ENCODE results near the gene HAPSTR1. TPM values are rescaled to one million over a fixed set of nuclear protein-coding genes. Genes with fewer than 3 reads are reported as not detected.
A peak's percentile ranks its signal among the peaks of the same experiment; 100 is the strongest.
"Not testable (repeated sequence)": the region's sequence is repeated elsewhere in the genome, so short reads cannot be mapped to it uniquely, and the experiment has no call there.

The HAPSTR1 gene
- polyA plus RNA-seq, 3 donors, result 40.0 to 47.5 (median 47.2) TPM

DNA sequence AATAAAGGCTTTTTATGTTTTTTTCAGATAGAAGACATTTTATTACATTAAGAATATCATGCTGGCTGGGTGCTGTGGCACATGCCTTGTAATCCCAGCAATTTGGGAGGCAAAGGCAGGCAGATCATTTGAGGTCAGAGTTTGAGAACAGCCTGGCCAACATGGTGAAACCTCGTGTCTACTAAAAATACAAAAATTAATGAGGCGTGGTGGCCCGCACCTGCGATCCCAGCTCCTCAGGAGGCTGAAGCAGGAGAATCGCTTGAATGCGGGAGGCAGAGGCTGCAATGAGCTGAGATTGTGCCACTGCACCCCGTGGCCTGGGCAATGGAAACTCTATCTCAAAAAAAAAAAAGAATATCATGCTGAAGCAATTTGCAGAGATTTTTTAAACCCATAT lies 29.1 kb upstream of the HAPSTR1 start:
- DNase-seq, result no peak

DNA sequence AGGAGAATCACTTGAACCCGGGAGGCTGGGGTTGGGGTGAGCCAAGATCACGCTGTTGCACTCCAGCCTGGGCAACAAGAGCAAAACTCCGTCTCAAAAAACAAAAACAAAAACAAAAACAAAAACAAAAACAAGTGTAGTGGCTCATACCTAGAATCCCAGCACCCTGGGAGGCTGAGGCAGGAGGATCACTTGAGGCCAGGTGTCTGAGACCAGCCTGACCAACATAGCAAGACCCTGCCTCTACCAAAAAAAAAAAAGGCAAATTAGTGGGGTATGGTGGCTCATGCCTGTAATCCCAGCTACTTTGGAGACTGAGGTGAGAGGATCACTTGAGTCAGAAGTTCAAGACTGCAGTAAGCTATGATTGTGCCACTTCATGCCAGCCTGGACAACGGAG lies 26.4 kb upstream of the HAPSTR1 start:
- no peak for DNase-seq

DNA sequence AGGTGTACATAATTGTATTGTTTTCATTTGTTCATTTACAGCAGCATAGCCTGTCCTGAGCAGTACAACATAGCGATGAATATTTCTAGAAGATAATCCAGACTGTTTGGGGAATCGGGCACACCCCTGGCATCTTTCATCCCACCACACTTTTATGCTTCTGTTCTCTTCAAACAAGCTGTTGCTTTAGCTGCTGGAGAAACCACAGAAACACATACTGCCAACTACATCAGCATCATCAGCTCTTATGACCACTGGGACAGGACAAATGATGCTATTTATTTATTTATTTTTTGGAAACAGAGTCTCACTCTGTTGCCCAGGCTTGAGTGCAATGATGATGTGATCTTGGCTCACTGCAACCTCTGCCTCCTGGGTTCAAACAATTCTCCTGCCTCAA lies 22.6 kb upstream of the HAPSTR1 start:
- no peak for DNase-seq

DNA sequence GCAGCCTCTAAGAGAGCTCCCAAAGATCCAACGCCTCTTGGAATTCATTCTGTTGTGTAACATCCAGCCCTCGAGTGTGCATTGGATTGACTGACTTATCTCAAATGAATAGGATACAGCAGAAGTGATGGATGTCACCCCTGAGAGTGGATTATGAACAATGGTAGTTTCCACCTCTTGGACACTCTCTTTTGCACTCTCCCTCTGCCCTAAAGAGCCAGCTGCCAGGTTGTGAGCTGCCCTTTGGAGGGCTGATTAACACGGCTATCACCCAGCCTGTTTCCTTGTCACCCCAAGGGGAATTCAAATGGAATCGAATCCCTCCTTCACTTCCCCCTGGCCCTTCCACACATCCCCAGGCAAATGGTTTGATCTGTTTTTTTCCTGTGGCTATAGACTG lies 21.2 kb upstream of the HAPSTR1 start:
- DNase-seq, result no peak

DNA sequence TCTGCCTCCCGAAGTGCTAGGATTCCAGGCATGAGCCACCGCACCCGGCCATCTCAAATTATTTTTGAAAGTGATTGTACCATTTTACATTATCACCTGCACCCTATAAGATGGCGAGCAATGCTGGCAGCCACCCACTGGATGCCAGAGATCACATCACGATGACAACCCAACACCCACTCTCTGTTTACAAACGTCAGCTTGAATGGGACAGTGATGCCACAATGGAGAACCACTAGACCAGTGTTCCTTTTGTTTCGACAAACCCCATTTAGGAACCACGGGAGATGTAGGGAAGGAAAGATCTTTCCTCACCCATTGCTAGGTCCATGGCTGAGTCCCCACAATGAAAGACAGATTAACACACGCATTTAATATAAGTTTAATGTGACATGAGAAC lies 20.1 kb upstream of the HAPSTR1 start:
- DNase-seq, result no peak

DNA sequence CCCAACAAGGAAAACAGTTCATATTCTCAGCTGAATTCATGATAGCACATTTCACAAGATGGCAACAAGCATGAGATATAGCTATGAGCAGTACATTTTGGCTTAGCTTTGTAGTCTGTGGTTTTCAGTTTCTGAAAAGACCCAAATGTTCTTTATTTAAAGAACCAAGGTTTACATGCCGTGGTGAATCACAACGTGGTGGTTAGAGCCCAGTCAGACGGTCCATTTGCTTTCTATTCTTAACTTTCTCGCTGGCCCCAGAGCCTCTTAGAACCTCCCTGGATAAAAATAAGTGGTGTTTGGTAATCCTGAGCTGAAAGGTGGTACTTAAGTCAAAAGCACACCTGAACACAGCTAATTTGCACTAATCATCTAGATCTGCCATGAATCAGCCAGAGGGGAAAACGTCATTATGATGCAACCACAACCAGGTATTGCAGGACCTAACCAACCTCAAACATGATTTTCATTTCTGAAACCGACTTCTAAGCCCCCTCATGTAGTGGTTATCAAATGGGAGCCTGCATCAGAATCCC lies 18.6 kb upstream of the HAPSTR1 start:
- no peak for DNase-seq

DNA sequence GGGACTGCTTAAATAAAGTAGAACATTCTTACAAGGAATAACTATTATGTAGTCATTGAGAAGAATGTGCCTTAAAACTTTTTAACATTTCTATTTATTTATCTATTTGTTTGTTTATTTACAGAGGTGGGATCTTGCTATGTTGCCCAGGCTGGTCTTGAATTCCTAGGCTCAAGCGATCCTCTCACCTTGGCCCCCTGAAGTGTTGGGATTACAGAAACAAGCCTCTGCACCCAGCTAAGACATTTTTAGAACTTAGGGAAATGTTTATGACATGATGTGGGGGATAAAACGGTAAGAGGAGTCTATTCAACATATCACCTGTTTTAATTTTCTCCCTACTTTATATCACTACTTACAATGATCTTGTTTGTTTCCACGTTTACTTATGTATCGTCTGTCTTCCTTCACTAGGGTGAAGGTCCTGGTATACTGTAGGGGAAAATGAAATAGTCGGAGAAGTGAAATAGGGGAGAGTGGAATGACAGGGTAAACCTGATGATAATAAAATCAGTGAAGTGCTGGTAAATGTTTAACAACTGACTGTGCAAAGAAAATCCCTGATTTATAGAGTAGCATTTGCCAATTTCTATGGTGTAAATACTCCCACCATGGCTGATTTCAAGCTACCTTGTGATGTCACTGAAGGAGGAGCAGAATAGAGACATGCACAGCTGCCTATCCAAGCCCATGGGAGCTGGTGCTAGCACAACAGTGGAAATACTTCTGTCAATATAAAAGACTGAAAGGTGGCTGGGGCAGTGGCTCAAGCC lies 16.0 kb upstream of the HAPSTR1 start:
- DNase-seq, result no peak

DNA sequence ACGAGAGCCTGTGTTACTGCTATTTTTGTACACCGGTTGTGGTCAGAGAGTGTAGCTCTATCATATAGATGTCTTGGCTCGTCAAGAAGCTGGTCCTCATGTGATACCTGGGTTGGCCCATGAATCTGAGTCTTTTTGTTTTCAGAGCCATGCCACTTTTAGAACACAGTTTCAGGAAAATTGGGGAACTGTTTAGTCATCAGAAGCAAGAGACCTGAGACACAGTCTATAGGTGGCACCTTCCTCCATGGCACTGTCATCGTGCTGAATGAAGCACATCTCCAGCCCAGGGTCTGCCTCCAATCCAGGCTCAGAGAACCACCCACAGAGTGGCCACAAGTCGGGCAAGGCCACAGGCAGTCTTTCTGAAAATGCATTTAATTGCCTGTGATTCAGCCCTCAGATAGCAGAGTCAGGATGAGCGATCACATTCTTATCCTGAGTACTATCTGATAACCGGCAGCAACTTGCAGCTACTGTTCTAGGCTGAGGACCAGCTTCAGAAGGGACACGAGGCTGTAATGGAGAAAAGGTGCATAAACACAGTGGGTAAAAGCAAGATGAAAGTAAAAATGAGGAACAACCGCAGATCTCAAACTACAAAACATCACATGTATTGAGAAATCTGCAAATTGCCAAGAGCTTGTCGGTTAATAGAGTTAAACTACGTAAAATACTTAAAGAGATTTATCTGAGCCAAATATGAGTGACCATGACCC lies 14.2 kb upstream of the HAPSTR1 start:
- DNase-seq, result no peak

DNA sequence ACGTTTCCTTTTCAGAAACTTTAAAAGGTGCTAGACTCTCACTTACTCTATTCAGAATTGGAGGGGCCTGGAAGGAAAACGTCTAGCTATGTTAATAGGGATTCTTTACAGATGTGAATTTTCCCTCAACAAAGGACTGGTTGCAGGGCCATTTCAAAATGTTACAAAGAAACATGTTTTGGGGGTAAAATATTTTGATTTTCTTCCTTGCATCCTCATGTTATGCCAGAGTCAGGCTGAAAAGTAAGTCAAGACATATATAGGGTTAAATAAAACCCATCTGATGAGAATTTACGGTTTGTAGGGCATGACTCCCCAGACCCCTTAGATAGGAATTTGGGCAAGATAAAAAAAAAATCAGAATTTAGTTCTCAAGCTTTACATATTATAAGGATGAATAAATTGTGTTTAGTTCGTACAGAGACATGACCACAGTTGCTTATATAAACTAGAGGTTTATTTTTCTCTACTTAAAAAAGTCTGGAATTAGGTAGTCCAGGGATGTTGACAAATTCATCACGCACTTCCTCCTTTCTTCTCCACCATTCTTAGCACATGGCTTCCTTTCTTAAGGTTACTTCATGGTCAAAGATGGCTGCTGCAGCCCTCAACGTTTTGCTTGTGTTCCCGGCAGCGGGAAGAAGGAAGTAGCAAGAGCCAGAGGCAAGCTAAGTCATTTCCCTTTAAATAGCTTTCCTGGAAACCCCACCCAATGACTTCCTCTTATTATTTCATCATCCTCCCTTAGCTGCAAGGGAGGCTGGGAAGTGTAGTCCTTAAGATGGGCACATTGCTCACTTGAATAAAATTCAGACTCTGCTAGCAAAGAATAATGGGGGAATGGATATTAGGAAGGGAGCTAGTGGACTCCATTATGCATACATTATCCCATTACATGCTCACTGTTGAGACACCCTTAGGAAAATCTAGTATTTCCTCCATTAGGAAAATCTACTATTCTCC lies 12.7 kb upstream of the HAPSTR1 start:
- DNase-seq, result peak; percentile 16

DNA sequence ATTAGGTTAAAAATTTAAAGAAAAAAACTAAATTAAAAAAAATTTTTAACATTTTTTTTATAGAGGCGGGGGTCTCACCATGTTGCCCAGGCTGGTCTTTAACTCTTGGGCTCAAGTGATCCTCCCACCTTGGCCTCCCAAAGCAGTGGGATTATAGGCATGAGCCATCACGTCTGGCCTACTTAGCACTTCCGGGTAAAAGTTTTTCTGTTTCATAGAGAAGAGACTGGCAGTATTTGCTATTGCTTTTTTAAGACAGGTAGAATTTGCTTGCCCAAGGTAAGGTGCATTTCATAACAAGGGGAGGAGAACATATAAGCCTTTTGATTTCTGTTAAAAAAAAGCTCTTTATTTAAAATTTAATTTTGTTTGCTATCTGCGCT lies 12.0 kb upstream of the HAPSTR1 start:
- no peak for DNase-seq

DNA sequence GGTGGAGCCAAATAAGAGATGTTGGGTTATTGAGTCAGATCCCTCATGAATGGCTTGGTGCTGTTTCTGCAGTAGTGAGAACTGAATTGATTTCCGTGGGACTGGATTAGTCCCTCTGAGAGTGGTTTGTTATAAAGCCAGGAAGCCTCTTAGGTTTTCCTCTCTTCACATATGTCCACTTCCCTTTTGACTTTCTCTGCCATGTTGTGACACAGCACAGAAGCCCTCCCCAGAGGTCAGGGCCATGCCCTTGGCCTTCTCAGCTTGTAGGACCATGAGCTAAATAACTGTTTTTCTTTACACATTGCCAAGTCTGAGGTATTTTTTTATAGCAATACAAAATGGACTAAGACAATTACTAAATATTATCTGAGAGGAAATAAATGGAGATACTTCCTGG lies 10.3 kb upstream of the HAPSTR1 start:
- no peak for DNase-seq

DNA sequence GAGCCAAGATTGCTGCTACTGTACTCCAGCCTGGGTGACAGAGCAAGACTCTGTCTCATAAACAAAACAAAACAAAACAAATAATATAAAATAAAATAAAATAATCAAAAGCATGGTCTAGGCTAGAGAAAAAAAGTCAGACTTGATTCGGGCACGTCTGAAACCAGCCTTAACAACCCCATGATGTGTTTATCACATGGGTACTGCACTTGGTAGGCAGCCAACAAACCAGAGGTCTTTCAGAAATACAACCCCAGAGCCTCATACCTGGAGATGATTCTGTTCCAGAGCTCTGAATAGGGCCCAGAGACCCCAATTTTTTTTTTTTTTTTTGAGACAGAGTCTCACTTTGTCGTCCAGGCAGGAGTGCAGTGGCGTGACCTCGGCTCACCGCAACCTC lies 9.6 kb upstream of the HAPSTR1 start:
- no peak for DNase-seq

DNA sequence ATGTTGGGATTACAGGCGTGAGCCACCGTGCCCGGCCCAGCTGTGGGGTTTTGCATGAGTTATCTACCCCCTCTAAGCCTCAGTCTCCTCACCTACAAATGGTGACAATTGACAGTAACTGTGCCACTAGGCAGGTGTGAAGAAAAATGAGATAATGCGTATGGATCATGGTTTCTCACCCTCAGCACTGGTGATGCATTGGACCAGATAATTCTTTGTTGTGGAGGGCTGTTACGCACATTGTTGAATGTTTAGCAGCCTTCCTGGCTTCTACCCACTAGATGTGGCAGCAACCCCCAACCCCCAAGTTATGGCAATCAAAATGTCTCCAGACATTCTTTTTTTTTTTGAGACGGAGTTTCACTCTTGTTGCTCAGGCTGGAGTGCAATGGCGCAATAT lies 9.0 kb upstream of the HAPSTR1 start:
- DNase-seq, result no peak

DNA sequence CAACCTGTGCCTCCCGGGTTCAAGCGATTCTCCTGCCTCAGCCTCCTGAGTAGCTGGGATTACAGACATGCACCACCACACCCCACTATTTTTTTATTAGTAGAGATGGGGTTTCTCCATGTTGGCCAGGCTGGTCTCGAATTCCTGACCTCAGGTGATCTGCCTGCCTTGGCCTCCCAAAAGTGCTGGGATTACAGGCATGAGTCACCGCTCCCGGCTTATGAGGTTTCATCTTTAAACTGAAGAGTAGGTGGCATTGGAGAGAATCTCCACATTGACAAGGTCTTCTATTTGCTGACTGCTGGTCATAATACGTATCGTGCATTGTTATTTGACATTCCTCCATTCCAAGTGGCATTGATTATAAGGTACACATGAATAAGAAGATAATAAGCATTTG lies 3.7 kb upstream of the HAPSTR1 start:
- not testable (repeated sequence) for DNase-seq

DNA sequence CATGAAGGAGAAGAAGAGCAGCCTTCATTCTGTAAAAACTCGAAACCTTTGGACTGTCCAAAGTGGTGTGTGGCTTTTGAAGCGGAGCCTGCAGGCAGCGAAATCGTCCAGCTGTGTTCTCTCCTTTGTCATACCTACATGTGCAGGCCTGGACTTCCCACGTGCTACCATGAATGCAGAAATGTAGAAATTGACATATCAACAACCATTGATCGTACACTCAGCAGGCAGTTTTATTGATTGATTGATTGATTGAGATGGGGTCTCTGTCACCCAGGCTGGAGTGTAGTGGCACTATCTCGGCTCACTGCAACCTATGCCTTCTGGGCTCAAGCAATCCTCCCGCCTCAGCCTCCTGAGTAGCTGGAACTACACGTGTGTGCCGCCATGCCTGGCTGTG lies 2.6 kb upstream of the HAPSTR1 start:
- no peak for DNase-seq

DNA sequence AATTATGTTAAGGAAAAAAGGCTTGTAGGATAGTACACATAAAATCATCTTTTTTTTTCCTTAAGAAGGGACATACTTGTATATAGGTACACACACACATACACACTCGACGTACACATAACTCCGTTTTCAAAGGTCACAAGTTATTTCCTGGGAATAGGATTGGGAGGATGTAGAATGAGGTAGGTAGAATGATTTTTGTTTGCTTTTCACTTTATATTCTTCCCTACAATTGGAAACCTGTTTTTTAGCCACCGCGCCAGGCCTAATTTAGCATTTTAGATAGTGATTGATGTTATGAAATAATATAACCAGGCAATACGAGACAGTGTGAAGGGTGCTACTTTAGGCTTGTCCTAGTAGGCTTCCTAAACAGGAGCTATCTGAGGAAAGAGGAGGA lies 1.8 kb upstream of the HAPSTR1 start:
- DNase-seq, result no peak

DNA sequence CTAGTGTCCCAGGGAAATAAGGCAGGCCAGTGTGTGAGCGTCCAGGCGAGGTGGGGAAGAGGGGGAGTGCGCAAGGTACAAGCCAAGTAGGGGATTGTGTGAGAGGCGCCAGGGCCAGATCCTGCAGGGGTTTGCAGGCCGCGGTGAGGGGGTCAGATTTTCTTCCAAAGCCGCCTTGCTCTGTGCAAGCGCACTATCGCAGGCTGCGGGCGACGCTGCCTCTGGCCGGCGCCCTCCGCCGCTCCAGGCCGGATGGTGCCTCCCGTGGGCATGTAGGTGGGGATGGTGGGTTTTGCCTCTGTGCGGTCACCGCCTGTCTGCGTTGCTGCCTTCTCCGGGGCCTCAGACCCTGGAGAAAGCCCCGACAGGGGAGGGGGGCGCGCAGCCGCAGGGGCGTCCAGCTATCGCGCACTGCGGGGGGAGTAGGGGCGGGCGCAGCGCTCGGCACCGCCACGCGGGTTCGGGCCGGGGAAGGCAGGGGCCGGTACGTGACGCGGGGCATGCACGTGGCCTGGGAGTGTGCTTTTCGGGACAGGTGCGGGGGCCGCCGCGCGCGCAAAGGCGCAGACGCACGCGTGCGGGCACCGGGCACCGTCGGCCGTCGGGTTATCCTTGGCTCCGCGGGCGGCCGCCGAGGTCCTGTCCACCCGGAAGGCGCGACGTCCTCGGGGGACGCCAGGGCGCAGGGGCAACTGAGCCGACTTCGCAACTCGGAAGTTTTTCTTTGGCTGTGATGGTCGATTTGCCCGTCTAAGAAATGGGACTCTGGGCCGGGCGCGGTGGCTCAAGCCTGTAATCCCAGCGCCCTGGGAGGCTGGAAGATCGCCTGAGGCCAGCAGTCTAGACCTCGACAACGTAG lies 1.1 kb upstream of the HAPSTR1 start:
- DNase-seq, result peak; percentile 22

DNA sequence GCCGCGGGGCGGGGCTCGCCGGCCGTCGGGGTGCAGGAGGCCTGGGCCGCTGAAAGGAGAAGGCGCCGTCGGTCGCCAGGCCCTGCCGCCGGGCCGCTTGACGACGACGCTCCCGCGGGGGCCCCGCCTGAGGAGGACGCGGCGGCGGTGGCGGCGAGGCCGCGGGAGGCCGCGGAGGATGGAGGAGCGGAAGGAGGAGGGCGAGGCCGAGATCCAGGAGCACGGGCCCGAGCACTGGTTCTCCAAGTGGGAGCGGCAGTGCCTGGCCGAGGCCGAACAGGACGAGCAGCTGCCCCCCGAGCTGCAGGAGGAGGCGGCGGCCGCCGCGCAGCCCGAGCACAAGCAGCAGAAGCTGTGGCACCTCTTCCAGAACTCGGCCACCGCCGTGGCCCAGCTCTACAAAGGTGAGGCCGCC lies 430 bp downstream of the HAPSTR1 start:
- peak; percentile 20 for DNase-seq

DNA sequence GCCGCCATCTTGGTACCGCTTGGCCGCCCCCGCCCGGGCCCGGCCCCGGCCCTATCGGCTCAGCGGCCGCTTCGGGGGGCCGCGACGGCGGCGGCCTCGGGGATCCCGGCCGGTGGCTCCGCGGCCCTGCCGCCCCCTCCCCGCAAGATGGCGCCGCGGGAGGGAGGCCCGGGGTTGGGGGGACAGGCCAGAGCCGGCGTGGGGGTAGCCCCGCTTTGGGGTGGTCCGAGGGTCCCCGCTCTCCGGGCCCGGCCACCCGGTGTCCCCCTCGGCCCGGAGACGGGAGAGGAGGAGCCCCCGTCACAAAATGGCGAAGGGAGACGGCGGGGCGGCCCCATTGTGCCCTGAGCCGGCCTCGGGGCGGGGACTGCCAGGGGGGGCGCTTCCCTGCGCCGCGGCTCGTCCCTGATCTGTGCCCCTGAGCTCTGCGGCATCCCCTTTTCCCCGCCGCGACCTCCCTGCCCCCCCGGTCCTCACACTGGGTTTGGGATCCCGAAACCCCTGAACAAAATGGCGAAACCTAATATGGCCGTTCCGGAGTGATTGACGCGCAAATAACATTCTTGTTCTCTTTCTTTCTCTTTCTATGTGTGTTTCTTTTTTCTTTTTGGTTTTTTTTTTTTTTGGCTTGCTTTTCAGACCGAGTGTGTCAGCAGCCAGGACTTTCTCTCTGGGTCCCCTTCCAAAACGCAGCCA lies 986 bp downstream of the HAPSTR1 start:
- DNase-seq, result peak; percentile 29

DNA sequence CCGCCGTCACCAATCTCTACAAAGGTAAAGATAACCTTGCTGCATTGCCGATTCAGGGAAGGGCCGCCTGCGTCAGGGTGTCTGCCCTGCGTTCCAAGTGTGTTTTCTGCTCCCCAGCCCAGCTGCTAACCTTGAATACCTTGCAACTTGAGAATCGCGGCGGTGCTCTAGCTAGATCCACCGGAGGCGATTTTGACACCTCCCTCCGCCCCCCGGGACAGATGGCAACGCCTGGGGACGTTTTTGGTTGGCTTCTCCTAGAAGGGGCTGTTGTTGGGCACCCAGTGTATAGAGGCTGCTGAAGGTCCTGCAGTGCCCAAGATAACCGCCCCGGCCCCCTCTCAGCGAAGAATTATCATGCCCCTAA lies 1.5 kb downstream of the HAPSTR1 start:
- peak; percentile 15 for DNase-seq
